MM.1S (cell line): Measurements from ENCODE around the gene LRRC45.

Experiments used
- DNase-seq: peaks from one replicate; pipeline ENCODE4 v3.0.0-alpha.2; 2015
- H2AFZ ChIP-seq: fragments of 300-600 bp; sonication (generic); 2 replicates; pipeline ENCODE4 v1.6.0; 2016; ENCODE audit warnings: antibody characterized with exemption, low read length
- H3F3A ChIP-seq: fragments of 300-600 bp; sonication (generic); 2 replicates; pipeline ENCODE4 v1.6.1; 2016; ENCODE audit warnings: mild to moderate bottlenecking, antibody characterized with exemption, low read length, moderate library complexity, mixed read lengths; ENCODE audit not compliant: insufficient read depth
- H3K27ac ChIP-seq: fragments of 300-600 bp; sonication (generic); 2 replicates; pipeline ENCODE4 v1.5.1; 2016; ENCODE audit warnings: mild to moderate bottlenecking, low read length
- H3K27me3 ChIP-seq: fragments of 300-600 bp; sonication (generic); replicated peaks from 2 replicates; pipeline ENCODE4 v1.6.0; 2016; ENCODE audit warnings: low read length; ENCODE audit not compliant: insufficient read depth
- H3K36me3 ChIP-seq: fragments of 300-600 bp; sonication (generic); replicated peaks from 2 replicates; pipeline ENCODE4 v1.6.1; 2016; ENCODE audit warnings: mild to moderate bottlenecking, low read length, mixed read lengths; ENCODE audit not compliant: insufficient read depth
- H3K4me1 ChIP-seq: fragments of 300-600 bp; sonication (generic); 2 replicates; pipeline ENCODE4 v1.6.1; 2016; ENCODE audit warnings: low read length, mixed read lengths
- H3K4me2 ChIP-seq: fragments of 300-600 bp; sonication (generic); 2 replicates; pipeline ENCODE4 v1.6.0; 2016; ENCODE audit warnings: low read depth, low read length
- H3K4me3 ChIP-seq: fragments of 300-600 bp; sonication (generic); 2 replicates; pipeline ENCODE4 v1.5.1; 2016; ENCODE audit warnings: low read length, mixed read lengths
- H3K79me2 ChIP-seq: fragments of 300-600 bp; sonication (generic); 2 replicates; pipeline ENCODE4 v1.6.1; 2016; ENCODE audit warnings: mixed run types, low read length, mixed read lengths
- H3K9ac ChIP-seq: fragments of 300-600 bp; sonication (generic); 2 replicates; pipeline ENCODE4 v1.6.1; 2016; ENCODE audit warnings: low read length, mixed read lengths
- H3K9me2 ChIP-seq: fragments of 300-600 bp; sonication (generic); replicated peaks from 2 replicates; pipeline ENCODE4 v1.6.1; 2016; ENCODE audit warnings: mild to moderate bottlenecking, low read length, mixed read lengths; ENCODE audit not compliant: insufficient read depth
- H3K9me3 ChIP-seq: fragments of 300-600 bp; sonication (generic); replicated peaks from 2 replicates; pipeline ENCODE4 v1.6.1; 2016; ENCODE audit warnings: mild to moderate bottlenecking, low read length, mixed read lengths; ENCODE audit not compliant: insufficient read depth
- H4K20me1 ChIP-seq: fragments of 300-600 bp; sonication (generic); 2 replicates; pipeline ENCODE4 v1.6.1; 2016; ENCODE audit warnings: mild to moderate bottlenecking, low read length, moderate library complexity, mixed read lengths; ENCODE audit not compliant: insufficient read depth
- EZH2 ChIP-seq: fragments of 300-600 bp; sonication (generic); optimal IDR thresholded peaks from 2 replicates; pipeline ENCODE3; 2017; ENCODE audit warnings: low read depth, mild to moderate bottlenecking, antibody characterized with exemption, low read length, mixed read lengths
- EZH2phosphoT487 ChIP-seq: fragments of 300-600 bp; sonication (generic); IDR thresholded peaks from 2 replicates; pipeline ENCODE4 v1.6.1; 2018; ENCODE audit warnings: antibody characterized with exemption, low read length
- TF ChIP-seq, protein P1 (sequence below): fragments of 300-600 bp; sonication (generic); IDR thresholded peaks from 2 replicates; pipeline ENCODE4 v1.5.1; 2016; ENCODE audit warnings: antibody characterized with exemption, low read length, mixed read lengths

The LRRC45 gene

DNA sequence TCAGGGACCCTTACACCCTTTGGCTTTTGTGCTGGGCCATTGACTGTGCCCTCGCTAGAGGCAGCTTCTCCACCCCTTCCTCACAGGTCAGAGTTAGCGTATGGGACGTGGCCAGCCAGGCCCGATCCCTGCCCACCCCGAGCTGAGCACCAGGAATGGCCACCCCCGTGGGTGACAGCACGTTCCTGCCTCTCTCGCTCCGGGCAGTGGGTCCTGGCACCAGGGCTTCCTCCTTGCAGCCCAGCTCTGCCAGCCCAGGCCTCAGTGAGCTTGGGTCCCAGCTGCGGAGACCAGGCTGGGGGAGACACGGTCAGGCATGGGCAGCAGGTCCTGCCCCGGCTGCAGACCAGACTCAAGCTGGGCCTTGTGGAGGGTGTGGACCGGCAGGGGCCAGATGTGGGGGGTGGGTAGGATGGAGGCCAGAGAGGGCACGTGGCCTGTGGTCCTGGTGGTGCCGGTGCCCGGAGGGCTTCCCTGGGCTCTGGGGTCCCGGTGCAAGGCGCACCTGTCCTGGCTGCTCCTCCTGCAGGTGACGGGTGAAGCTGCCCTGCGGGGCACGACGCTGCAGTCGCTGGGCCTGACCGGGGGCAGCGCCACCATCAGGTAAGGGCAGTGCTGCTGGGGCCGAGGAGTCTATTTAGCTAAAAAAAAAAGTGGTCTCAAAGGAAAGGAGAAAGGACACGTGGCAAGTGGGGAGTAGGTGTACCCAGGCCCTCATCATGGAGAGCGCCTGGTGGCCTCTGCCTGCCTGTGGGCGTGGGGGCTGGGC lies 27.5 kb upstream of the LRRC45 start:
- Histone ChIP-seq H2AFZ (no peak overlapping the region), H3K9me2 (no peaks in the 10 kb centered on the region), H3F3A (no peaks in the 10 kb centered on the region), H3K27me3 (no peaks in the 10 kb centered on the region), H3K27ac (no peak overlapping the region), H3K79me2 (no peaks in the 10 kb centered on the region), H3K4me1 (no peaks in the 10 kb centered on the region), H3K9me3 (no peaks in the 10 kb centered on the region), H3K9ac (no peak overlapping the region), H3K36me3 (no peaks in the 10 kb centered on the region), H3K4me2 (no peak overlapping the region), H4K20me1 (no peaks in the 10 kb centered on the region), H3K4me3 (no peak overlapping the region)
- TF ChIP-seq, protein P1, sequence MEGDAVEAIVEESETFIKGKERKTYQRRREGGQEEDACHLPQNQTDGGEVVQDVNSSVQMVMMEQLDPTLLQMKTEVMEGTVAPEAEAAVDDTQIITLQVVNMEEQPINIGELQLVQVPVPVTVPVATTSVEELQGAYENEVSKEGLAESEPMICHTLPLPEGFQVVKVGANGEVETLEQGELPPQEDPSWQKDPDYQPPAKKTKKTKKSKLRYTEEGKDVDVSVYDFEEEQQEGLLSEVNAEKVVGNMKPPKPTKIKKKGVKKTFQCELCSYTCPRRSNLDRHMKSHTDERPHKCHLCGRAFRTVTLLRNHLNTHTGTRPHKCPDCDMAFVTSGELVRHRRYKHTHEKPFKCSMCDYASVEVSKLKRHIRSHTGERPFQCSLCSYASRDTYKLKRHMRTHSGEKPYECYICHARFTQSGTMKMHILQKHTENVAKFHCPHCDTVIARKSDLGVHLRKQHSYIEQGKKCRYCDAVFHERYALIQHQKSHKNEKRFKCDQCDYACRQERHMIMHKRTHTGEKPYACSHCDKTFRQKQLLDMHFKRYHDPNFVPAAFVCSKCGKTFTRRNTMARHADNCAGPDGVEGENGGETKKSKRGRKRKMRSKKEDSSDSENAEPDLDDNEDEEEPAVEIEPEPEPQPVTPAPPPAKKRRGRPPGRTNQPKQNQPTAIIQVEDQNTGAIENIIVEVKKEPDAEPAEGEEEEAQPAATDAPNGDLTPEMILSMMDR: no peak
- TF ChIP-seq EZH2 (no peak), EZH2phosphoT487 (no peak)
- no peak for DNase-seq

DNA sequence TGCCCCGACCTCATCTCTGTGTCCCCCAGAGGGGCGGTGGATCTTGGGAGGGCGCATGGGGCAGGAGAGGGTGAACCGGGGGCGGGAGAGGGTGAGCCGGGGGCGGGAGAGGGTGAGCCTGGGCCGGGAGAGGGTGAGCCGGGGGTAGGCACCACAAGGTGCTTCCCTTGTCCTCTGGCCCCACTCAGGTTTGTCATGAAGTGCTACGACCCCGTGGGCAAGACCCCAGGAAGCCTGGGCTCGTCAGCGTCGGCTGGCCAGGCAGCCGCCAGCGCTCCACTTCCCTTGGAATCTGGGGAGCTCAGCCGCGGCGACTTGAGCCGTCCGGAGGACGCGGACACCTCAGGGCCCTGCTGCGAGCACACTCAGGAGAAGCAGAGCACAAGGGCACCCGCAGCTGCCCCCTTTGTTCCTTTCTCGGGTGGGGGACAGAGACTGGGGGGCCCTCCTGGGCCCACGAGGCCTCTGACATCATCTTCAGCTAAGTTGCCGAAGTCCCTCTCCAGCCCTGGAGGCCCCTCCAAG lies 26.8 kb upstream of the LRRC45 start:
- H3K4me3 ChIP-seq: no peak overlapping the region
- TF ChIP-seq, protein P1: no peak
- TF ChIP-seq EZH2 (no peak), EZH2phosphoT487 (no peak)
- no peak for DNase-seq

DNA sequence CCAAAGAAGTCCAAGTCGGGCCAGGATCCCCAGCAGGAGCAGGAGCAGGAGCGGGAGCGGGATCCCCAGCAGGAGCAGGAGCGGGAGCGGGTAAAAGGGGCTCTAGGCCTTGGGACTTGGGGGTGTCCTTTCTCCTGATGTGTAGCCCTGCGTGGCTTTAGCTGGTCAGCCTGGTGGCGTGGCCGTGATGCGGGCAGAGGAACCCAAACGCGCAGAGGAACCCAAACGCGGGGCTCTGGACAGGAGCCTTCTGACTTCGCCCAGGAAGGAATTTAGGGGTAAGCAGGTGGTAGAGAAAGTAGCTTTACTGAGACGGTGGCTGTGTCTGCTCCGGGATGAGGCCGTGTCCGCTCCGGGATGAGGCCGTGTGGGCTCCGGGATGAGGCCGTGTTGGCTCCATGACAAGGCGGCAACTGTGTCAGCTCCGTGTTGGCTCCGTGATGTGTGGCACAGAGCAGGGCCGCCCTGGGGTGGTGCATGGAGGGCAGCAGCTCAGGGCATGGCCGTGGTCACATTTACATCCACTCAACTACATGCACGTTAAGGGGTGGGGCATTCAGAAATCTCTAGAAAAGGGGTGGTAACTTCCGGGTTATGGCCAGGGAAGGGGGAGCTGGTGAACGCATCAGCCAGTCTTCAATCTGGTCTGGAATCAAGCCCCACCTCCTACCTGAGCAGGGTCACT lies 26.2 kb upstream of the LRRC45 start:
- H4K20me1 ChIP-seq: no peaks in the 10 kb centered on the region

More for the DNA sequence above, 26.8 kb upstream of the LRRC45 start:
- no peaks in the 10 kb centered on the region for H4K20me1 ChIP-seq
- H2AFZ ChIP-seq: no peak overlapping the region
- no peaks in the 10 kb centered on the region for H3K36me3 ChIP-seq
- H3K4me1 ChIP-seq: no peaks in the 10 kb centered on the region
- no peaks in the 10 kb centered on the region for H3K79me2 ChIP-seq
- H3K4me2 ChIP-seq: no peak overlapping the region
- no peaks in the 10 kb centered on the region for H3K9me3 ChIP-seq
- H3K9me2 ChIP-seq: no peaks in the 10 kb centered on the region
- H3F3A ChIP-seq: no peaks in the 10 kb centered on the region
- H3K9ac ChIP-seq: no peak overlapping the region
- H3K27me3 ChIP-seq: no peaks in the 10 kb centered on the region
- no peak overlapping the region for H3K27ac ChIP-seq

More for the DNA sequence above, 26.2 kb upstream of the LRRC45 start:
- H3K27ac ChIP-seq: no peak overlapping the region
- H3F3A ChIP-seq: no peaks in the 10 kb centered on the region
- no peaks in the 10 kb centered on the region for H3K4me1 ChIP-seq
- H3K4me3 ChIP-seq: no peak overlapping the region
- no peak for DNase-seq
- no peak overlapping the region for H3K4me2 ChIP-seq
- H3K79me2 ChIP-seq: no peaks in the 10 kb centered on the region
- no peaks in the 10 kb centered on the region for H3K9me3 ChIP-seq
- TF ChIP-seq EZH2 (no peak), EZH2phosphoT487 (no peak)
- no peaks in the 10 kb centered on the region for H3K9me2 ChIP-seq
- no peak overlapping the region for H3K9ac ChIP-seq
- H3K36me3 ChIP-seq: no peaks in the 10 kb centered on the region
- no peaks in the 10 kb centered on the region for H3K27me3 ChIP-seq
- no peak overlapping the region for H2AFZ ChIP-seq
